ENCODE measurements around the gene EPS8L1.
"Not testable (repeated sequence)": the region's sequence is repeated elsewhere in the genome, so short reads cannot be mapped to it uniquely, and the experiment has no call there.

EPS8L1 gene

GRCh38 chr19:55050749-55051532, 24.7 kb upstream of the EPS8L1 start:
- no peak for DNase-seq

- no peak for DNase-seq
Measured at GRCh38 chr19:55053735-55054134, 21.9 kb upstream of the EPS8L1 start.

GRCh38 chr19:55056827-55057226, 18.8 kb upstream of the EPS8L1 start:
- DNase-seq = no peak

- DNase-seq = no peak
Measured at GRCh38 chr19:55058781-55059610, 16.7 kb upstream of the EPS8L1 start.

GRCh38 chr19:55060287-55060686, 15.4 kb upstream of the EPS8L1 start:
- not testable (repeated sequence) for DNase-seq

- peak; percentile 92 for DNase-seq
Measured at GRCh38 chr19:55062735-55063491, 12.8 kb upstream of the EPS8L1 start, which contains the start of gene RDH13. Gene RDH13, minus strand, starts transcription at chr19:55063148. Its CDS starts 116 bp downstream, at chr19:55063032.

- no peak for DNase-seq
Measured at GRCh38 chr19:55063492-55063843, 12.2 kb upstream of the EPS8L1 start.

GRCh38 chr19:55065516-55065915, 10.2 kb upstream of the EPS8L1 start:
- not testable (repeated sequence) for DNase-seq

- no peak for DNase-seq
Measured at GRCh38 chr19:55066107-55066709, 9.5 kb upstream of the EPS8L1 start.

GRCh38 chr19:55067869-55068268, 7.8 kb upstream of the EPS8L1 start:
- no peak for DNase-seq

GRCh38 chr19:55068950-55069864, 6.5 kb upstream of the EPS8L1 start:
- peak; percentile 29 for DNase-seq

GRCh38 chr19:55069865-55070197, 5.8 kb upstream of the EPS8L1 start:
- DNase-seq = no peak

GRCh38 chr19:55070466-55071128, 5.1 kb upstream of the EPS8L1 start:
- no peak for DNase-seq

GRCh38 chr19:55071129-55071502, 4.6 kb upstream of the EPS8L1 start:
- no peak for DNase-seq

- DNase-seq = no peak
Measured at GRCh38 chr19:55071913-55072312, 3.8 kb upstream of the EPS8L1 start.

GRCh38 chr19:55076321-55076720, 652 bp downstream of the EPS8L1 start:
- DNase-seq = no peak

GRCh38 chr19:55077106-55077505, 1.4 kb downstream of the EPS8L1 start:
- DNase-seq = no peak

GRCh38 chr19:55078996-55079395, 3.3 kb downstream of the EPS8L1 start:
- DNase-seq = no peak

- no peak for DNase-seq
Measured at GRCh38 chr19:55079400-55080038, 3.9 kb downstream of the EPS8L1 start.

GRCh38 chr19:55080121-55080967, 4.7 kb downstream of the EPS8L1 start:
- DNase-seq = peak; percentile 76

Data from NCI-H345 (cell line).